Measurements from ENCODE around the gene SETD3. TPM values are rescaled to one million over a fixed set of nuclear protein-coding genes. Genes with fewer than 3 reads are reported as not detected.

The SETD3 gene
- total and polyA plus RNA-seq, 2 of the 8 experiments (the other 6 are each of a cell fraction or from before 2014, with no cell fraction given), result 24.0 to 64.0 TPM

- H3K4me1 ChIP-seq (replicated peaks in 1 of 4; ENCODE audit: control insufficient read depth in 3 of 4, insufficient read depth in 4 of 4, low read length in 3 of 4), result no peaks in the 10 kb centered on the region
- H2AFZ ChIP-seq (ENCODE audit: low read length), result no peak overlapping the region
- H3K27ac ChIP-seq (ENCODE audit: low read depth, low read length), result no peak overlapping the region
- no peaks in the 10 kb centered on the region for H3K27me3 ChIP-seq (replicated peaks in 1 of 4; ENCODE audit: control insufficient read depth in 3 of 4, extremely low read depth in 1 of 4, insufficient read depth in 3 of 4, low read length in 3 of 4)
- no peak overlapping the region for H3K4me3 ChIP-seq (ENCODE audit: extremely low read depth in 1 of 4, insufficient read depth in 2 of 4, low read depth in 3 of 4, low read length in 4 of 4)
- H4K20me1 ChIP-seq (replicated peaks in 1 of 2; ENCODE audit: control insufficient read depth in 1 of 2, insufficient read depth in 2 of 2, low read length in 2 of 2), result peaks cover 4 to 10% of the 10 kb centered on the region in 2 experiments
- no peaks in the 10 kb centered on the region for H3K9me3 ChIP-seq (ENCODE audit: insufficient read depth in 2 of 2, low read depth in 1 of 2, low read length in 1 of 2)
- no peak overlapping the region for H4K5ac ChIP-seq (ENCODE audit: insufficient read length, low read depth, low read length)
- H3K23me2 ChIP-seq (ENCODE audit: low read depth, low read length), result no peaks in the 10 kb centered on the region
- H3K23ac ChIP-seq (ENCODE audit: insufficient read length), result no peak overlapping the region
- no peak overlapping the region for H3K9ac ChIP-seq (replicated peaks in 1 of 4; ENCODE audit: extremely low read depth in 1 of 4, low read depth in 3 of 4, low read length in 3 of 4)
- TF ChIP-seq CHD1 (IDR thresholded peaks at IDR 0.05; ENCODE audit: low read depth, low read length) (no peak), CTCF (IDR thresholded peaks at IDR 0.05; ENCODE audit: control extremely low read depth in 1 of 3, insufficient read depth in 1 of 3, low read depth in 1 of 3, low read length in 3 of 3) (peak; percentile 4 to 25 (median 6); a peak in 2 of 4 replicates), CHD2 (IDR thresholded peaks at IDR 0.05; ENCODE audit: low read length) (no peak)
- WGBS, 2 experiments (ENCODE audit: extremely low coverage in 1 of 2, insufficient coverage in 1 of 2, insufficient read length in 1 of 2, insufficient replicate concordance in 2 of 2, low coverage in 1 of 2, low lambda C conversion rate in 2 of 2, missing lambda C conversion rate in 1 of 2), result 86% methylated on average over 14 of the region's 14 CpGs; no CpG with 5 or more reads in 1 of the 2 experiments
- no peak overlapping the region for H4K8ac ChIP-seq (ENCODE audit: extremely low read depth, insufficient read depth, low read length)
- peak; percentile 7 for FAIRE-seq
- POLR2A ChIA-PET (ENCODE audit: partially characterized antibody), result interaction anchor here (0.5 kb wide), 1 partner anchor 464 kb away, joined by 3 read pairs; no protein-coding TSS in a partner anchor
- H2BK120ac ChIP-seq (replicated peaks; ENCODE audit: low read depth, low read length), result no peak overlapping the region
- no peak overlapping the region for H2BK5ac ChIP-seq (ENCODE audit: low read depth, low read length)
- no peak overlapping the region for H3K4ac ChIP-seq (replicated peaks; ENCODE audit: insufficient read length, low read depth, low read length)
- no peaks in the 10 kb centered on the region; the same call in 1 of the 2 replicates for H3K79me1 ChIP-seq (ENCODE audit: low read depth, low read length)
- CTCF ChIA-PET (ENCODE audit: partially characterized antibody), result interaction anchor here (0.7 to 2.6 kb wide), 14 partner anchors 10 to 72 kb away, joined by 3 to 24 read pairs (median 3); partner anchors contain the start of genes CCNK and SETD3
- H3K14ac ChIP-seq (ENCODE audit: insufficient read length), result no peak overlapping the region
- no peak overlapping the region for H2BK20ac ChIP-seq (ENCODE audit: low read length)
- no peak overlapping the region for H3K56ac ChIP-seq (replicated peaks; ENCODE audit: insufficient read length, low read depth, low read length)
- peaks cover 0 to 7% of the 10 kb centered on the region in 2 experiments; a peak in 2 of 4 replicates for H3K79me2 ChIP-seq (ENCODE audit: control insufficient read depth in 1 of 2, insufficient read depth in 2 of 2, low read length in 2 of 2)
- H2BK12ac ChIP-seq (ENCODE audit: low read depth, low read length), result no peak overlapping the region
- peak in 1 of 2 experiments; percentile 36 for DNase-seq (ENCODE audit: low read depth in 1 of 2, low spot score in 2 of 2)
- no peak overlapping the region for H3K4me2 ChIP-seq (ENCODE audit: insufficient read depth in 1 of 2, low read depth in 2 of 2, low read length in 2 of 2)
- H3K36me3 ChIP-seq (ENCODE audit: control insufficient read depth in 2 of 4, insufficient read depth in 4 of 4, low read length in 3 of 4), result peaks cover 0 to 9% (median 2%) of the 10 kb centered on the region in 4 experiments; a peak in 6 of 8 replicates
- no peak overlapping the region for H2AK5ac ChIP-seq (ENCODE audit: low read depth, low read length)
- H3K18ac ChIP-seq (ENCODE audit: extremely low read depth, low read length), result no peak overlapping the region
- H2BK15ac ChIP-seq (ENCODE audit: low read length), result no peak overlapping the region
- H4K91ac ChIP-seq (replicated peaks; ENCODE audit: insufficient read length, low read length), result no peak overlapping the region
These were observed 40.4 kb downstream of the SETD3 start for GRCh38 chr14:99440278-99440677.

All from H1 (cell line).